ENCODE results near the gene PHF5A. TPM values are rescaled to one million over a fixed set of nuclear protein-coding genes. Genes with fewer than 3 reads are reported as not detected.
"Not testable (repeated sequence)": the region's sequence is repeated elsewhere in the genome, so short reads cannot be mapped to it uniquely, and the experiment has no call there.

PHF5A gene
- total RNA-seq, 4 donors from 2014 or later = 21.5 to 47.3 (median 41.5) TPM

DNA sequence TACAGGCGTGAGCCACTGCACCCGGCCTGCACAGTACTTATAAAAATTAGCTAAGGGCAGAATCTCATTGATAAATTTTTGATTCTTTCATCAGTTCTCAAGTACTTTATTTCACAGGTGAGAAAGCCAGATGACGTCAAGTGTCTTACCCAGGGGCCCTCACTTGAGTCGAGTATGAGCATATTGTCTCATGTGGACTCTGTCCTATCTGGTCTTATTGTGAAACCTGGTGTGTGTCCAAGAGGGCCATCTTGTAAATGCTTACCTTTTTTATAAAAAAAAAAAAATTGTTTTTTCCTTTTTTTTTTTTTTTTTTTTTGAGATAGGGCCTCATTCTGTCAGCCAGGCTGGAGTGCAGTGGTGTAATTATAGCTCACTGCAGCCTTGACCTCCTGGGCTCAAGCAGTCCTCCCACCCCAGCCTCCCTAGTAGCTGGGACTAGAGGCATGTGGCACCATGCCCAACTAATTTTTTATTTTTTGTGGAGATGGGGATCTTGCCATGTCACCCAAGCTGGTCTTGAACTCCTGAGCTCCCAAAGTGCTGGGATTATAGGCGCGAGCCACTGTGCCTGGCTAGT is 6.5 kb upstream of the PHF5A start:
- TF ChIP-seq, protein P1, sequence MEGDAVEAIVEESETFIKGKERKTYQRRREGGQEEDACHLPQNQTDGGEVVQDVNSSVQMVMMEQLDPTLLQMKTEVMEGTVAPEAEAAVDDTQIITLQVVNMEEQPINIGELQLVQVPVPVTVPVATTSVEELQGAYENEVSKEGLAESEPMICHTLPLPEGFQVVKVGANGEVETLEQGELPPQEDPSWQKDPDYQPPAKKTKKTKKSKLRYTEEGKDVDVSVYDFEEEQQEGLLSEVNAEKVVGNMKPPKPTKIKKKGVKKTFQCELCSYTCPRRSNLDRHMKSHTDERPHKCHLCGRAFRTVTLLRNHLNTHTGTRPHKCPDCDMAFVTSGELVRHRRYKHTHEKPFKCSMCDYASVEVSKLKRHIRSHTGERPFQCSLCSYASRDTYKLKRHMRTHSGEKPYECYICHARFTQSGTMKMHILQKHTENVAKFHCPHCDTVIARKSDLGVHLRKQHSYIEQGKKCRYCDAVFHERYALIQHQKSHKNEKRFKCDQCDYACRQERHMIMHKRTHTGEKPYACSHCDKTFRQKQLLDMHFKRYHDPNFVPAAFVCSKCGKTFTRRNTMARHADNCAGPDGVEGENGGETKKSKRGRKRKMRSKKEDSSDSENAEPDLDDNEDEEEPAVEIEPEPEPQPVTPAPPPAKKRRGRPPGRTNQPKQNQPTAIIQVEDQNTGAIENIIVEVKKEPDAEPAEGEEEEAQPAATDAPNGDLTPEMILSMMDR (IDR thresholded peaks at IDR 0.05) = no peak
- TF ChIP-seq POLR2A (IDR thresholded peaks at IDR 0.05) = no peak
- Histone ChIP-seq H3K4me3 (no peak overlapping the region), H3K27ac (no peak overlapping the region), H3K27me3 (no peaks in the 10 kb centered on the region), H3K4me1 (peaks cover 10 to 72% (median 28%) of the 10 kb centered on the region in 3 donors), H3K36me3 (peaks cover 0 to 45% (median 0%) of the 10 kb centered on the region in 3 donors), H3K9me3 (no peaks in the 10 kb centered on the region)
- intact Hi-C loops (cut with DNase I) = no loop called here
- DNase-seq = no peak
- WGBS, 2 donors = 95 to 97% methylated on average over 6 of the region's 6 CpGs

DNA sequence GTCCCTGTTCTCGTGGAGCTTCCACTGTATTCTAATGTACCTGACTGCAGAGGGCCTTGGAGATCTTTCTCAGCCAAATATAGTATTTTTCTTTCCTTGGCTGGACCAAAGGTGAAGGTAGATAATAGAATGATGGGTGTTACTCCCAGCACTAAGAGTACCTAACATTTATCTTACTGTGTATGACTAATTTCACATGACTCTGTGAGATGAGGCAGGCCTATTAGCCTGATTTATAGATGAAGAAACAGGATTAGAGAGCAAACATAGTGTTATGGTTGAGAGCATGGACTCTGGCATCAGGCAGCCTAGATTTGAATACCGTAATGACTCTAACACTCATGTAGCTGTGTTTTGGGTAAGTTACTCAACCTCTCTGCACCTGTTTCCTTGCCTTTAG is 3.1 kb upstream of the PHF5A start:
- Histone ChIP-seq H3K36me3 (peaks cover 0 to 25% (median 2%) of the 10 kb centered on the region in 3 donors), H3K27ac (peak overlapping the region in 2 of 4 donors; percentile 95 to 98), H3K9me3 (no peaks in the 10 kb centered on the region), H3K27me3 (no peaks in the 10 kb centered on the region), H3K4me1 (peaks cover 15 to 72% (median 40%) of the 10 kb centered on the region in 3 donors), H3K4me3 (no peak overlapping the region)
- DNase-seq = no peak
- WGBS, 2 donors = 53 to 54% methylated on average over 2 of the region's 2 CpGs
- TF ChIP-seq POLR2A (IDR thresholded peaks at IDR 0.05) = no peak
- TF ChIP-seq, protein P1 (IDR thresholded peaks at IDR 0.05) = no peak
- intact Hi-C loops (cut with DNase I) = no loop called here

DNA sequence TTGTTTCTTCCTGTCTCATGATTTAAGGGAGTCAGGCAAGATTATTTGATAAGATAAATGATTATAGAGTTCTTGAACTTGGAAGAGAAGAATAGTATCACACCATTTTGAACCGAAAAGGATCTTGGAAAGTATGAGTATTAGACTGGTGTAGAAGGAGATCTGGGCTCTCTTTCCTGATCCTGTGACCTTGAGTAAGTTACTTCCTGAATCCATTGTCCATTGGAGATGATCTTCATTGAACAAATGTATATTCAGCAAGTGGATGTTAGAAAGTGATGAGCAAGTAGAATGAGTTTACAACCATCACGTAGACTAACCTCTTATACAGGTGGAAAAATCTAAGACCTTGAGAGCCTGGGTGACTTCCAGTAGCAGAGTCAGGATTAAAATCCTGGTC is 2.4 kb upstream of the PHF5A start:
- DNase-seq = no peak
- H3K27ac ChIP-seq = peak overlapping the region in 3 of 4 donors; percentile 95 to 99 (median 98)
- H3K4me1 ChIP-seq = peaks cover 15 to 76% (median 40%) of the 10 kb centered on the region in 3 donors
- peaks cover 5 to 30% (median 8%) of the 10 kb centered on the region in 3 donors for H3K36me3 ChIP-seq
- intact Hi-C loops (cut with DNase I) = no loop called here
- H3K4me3 ChIP-seq = no peak overlapping the region
- 73 to 83% methylated on average over 2 of the region's 2 CpGs for WGBS, 2 donors
- TF ChIP-seq, protein P1 (IDR thresholded peaks at IDR 0.05) = no peak
- TF ChIP-seq POLR2A (IDR thresholded peaks at IDR 0.05) = no peak
- no peaks in the 10 kb centered on the region for H3K27me3 ChIP-seq
- no peaks in the 10 kb centered on the region for H3K9me3 ChIP-seq

DNA sequence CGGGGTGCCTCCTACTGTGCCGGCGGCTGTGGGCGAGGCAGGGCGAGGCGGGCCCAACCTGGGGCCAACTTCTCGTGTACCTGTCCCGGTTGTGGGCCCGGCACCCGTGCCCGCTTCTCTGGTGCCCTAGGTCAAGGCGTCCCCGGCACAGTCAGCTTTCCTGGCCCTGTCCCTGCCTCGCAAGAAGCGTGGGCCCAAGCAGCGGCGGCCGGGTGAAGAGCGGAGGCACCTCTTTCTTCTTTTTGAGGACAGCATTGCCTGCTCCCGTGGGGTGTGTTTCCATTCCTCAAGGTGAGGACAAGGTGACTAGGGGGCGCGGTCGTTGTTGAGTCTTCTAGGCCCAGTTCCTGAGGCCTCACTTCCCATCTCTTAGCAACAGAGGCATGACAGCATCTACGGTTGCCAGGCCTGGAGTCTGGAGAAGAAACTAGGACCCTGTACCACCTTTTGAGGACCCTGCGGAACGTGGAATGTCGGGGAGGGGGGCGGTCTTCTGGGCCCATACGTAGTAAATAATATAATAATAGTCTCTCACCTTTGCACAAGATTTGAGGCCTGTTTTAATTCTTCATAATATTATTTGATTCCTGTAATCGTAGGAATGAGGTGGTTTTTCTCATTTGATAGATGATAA is 843 bp upstream of the PHF5A start:
- no peak for DNase-seq
- H3K27me3 ChIP-seq = no peaks in the 10 kb centered on the region
- peaks cover 13 to 46% (median 24%) of the 10 kb centered on the region in 3 donors for H3K36me3 ChIP-seq
- intact Hi-C loops (cut with DNase I) = no loop called here
- 3 to 7% methylated on average over 9 to 29 of the region's 30 CpGs for whole genome bisulfite sequencing, 2 donors
- H3K4me3 ChIP-seq = peak overlapping the region; percentile 72 to 92 (median 88)
- H3K27ac ChIP-seq = peak overlapping the region; percentile 95 to 99 (median 96)
- TF ChIP-seq, protein P1 (IDR thresholded peaks at IDR 0.05) = no peak
- no peak for TF ChIP-seq POLR2A (IDR thresholded peaks at IDR 0.05)
- H3K4me1 ChIP-seq = peaks cover 15 to 70% (median 40%) of the 10 kb centered on the region in 3 donors
- H3K9me3 ChIP-seq = no peaks in the 10 kb centered on the region

DNA sequence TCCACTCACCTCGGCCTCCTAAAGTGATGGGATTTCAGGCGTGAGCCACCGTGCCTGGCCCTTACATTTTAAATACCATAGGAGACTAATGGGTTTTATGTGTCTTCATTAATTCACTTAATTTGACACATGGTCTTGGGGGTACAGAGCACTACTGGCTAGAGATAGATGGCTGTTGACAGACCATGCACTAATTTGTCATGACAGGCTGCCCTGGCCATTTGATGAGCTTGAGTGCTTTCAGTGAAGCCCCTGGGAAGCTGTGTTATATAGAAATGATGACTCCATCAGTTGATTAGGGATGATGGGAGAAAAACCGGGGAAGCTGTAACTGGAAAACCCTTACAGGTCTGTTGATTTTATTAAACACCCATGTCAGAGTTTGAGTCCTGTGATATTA is 6.6 kb downstream of the PHF5A start:
- intact Hi-C loops (cut with DNase I) = no loop called here

DNA sequence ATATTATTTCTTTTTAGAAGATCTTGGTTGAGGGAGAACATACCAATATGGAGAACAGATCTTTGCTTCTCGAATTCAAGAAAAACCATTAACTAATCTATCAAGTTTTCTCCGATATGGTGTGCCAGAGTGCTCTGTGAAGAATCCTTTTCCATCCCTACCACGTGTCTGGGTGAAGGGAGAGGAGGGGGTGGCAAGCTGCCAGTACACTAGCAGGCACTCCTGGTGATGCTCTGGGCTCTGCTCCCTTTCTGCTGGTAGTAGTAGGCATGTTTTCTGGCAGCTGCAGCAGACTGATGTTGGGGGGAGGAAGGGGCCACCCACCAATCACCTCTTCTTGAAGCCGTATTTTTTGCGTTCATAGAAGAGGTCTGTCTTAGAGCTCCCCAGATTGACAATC is 8.4 kb downstream of the PHF5A start:
- WGBS, 2 donors = 69 to 88% methylated on average over 5 of the region's 5 CpGs
- peaks cover 0 to 76% (median 52%) of the 10 kb centered on the region in 3 donors for H3K36me3 ChIP-seq
- H3K9me3 ChIP-seq; H3K27me3 ChIP-seq; H3K27ac ChIP-seq; H3K4me3 ChIP-seq; intact Hi-C loops (cut with DNase I); DNase-seq; H3K4me1 ChIP-seq: not testable (repeated sequence)

More for the DNA sequence above, 6.6 kb downstream of the PHF5A start:
- H3K9me3 ChIP-seq = no peaks in the 10 kb centered on the region
- H3K36me3 ChIP-seq = peaks cover 13 to 94% (median 68%) of the 10 kb centered on the region in 3 donors
- H3K27ac ChIP-seq = no peak overlapping the region
- no peak for TF ChIP-seq POLR2A (IDR thresholded peaks at IDR 0.05)
- TF ChIP-seq, protein P1 (IDR thresholded peaks at IDR 0.05) = no peak
- 83 to 96% methylated on average over 4 of the region's 4 CpGs for WGBS, 2 donors
- H3K4me1 ChIP-seq = peaks cover 0 to 13% (median under 1%) of the 10 kb centered on the region in 3 donors
- no peak overlapping the region for H3K4me3 ChIP-seq
- no peak for DNase-seq
- H3K27me3 ChIP-seq = no peaks in the 10 kb centered on the region
